Activated naive CD8-positive, alpha-beta T cell treated with anti-CD3 and anti-CD28 coated beads for 36 hours (primary cell): Measurements from ENCODE around the gene SVEP1. TPM values are rescaled to one million over a fixed set of nuclear protein-coding genes. Genes with fewer than 3 reads are reported as not detected.
"Not testable (repeated sequence)": the region's sequence is repeated elsewhere in the genome, so short reads cannot be mapped to it uniquely, and the experiment has no call there.

ENCODE experiments used
- DNase-seq: peaks from one replicate; pipeline ENCODE4 v3.0.0; 2021
- H3K27ac Mint-ChIP-seq: one replicate; pipeline ENCODE4 v1.8.0; 2022; ENCODE audit warnings: mild to moderate bottlenecking, moderate library complexity, mixed read lengths
- H3K27me3 Mint-ChIP-seq: one replicate; pipeline ENCODE4 v1.8.0; 2022; ENCODE audit warnings: mild to moderate bottlenecking, mixed read lengths
- H3K36me3 Mint-ChIP-seq: one replicate; pipeline ENCODE4 v1.8.0; 2021; ENCODE audit warnings: mild to moderate bottlenecking, mixed read lengths
- H3K4me1 Mint-ChIP-seq: one replicate; pipeline ENCODE4 v1.8.0; 2021; ENCODE audit warnings: mixed read lengths
- H3K4me3 Mint-ChIP-seq: one replicate; pipeline ENCODE4 v1.8.0; 2022; ENCODE audit warnings: mild to moderate bottlenecking, moderate library complexity, mixed read lengths
- H3K9me3 Mint-ChIP-seq: one replicate; pipeline ENCODE4 v1.8.0; 2022; ENCODE audit warnings: mixed read lengths
- total RNA-seq, 2 experiments: library from RNA; stranded (reverse); gene quantifications; one replicate each; pipeline ENCODE4 v1.2.3, GENCODE V29; 2021

Gene SVEP1
- total RNA-seq, 2 experiments from 2014 or later, result not detected

DNA sequence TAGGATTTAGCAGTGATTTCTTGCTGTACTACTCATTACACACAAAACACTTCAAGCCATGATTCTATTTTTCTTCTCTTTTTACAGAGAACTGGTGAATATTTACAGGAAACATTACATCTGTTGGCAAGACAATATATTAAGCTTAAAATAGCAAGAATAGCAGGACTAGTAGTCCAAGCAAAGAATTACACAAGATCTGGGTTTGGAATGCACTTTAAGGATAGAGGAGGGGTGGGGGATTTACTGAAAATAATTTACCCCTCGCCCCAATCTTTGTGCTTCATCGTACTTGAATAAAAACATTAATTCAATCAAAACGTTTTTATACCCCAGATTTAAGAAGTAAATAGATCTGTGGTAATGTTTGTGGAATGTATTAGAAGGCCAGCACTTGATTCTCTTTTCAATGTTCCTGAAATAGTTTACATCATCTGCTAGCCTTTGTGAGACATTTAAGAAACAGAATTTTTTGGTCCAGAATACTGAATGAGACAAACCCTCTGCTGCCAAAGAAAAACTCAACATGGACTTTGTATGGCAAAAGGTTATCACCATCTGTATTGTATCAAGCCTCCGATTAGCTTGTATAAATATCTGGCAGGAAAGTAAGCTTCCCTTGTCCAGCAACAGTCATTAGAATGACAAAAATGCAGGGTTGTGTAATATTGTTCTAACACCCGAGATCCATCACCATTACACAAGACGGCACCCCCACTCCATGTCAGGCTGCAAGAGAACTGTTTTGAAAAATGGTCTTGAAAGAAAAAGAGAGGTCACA lies 23.8 kb downstream of the SVEP1 start:
- DNase-seq, result no peak
- Mint-ChIP-seq H3K36me3 (no peaks in the 10 kb centered on the region), H3K4me1 (no peaks in the 10 kb centered on the region), H3K27ac (no peak overlapping the region), H3K4me3 (no peak overlapping the region), H3K9me3 (peaks cover 2% of the 10 kb centered on the region), H3K27me3 (peaks cover 3% of the 10 kb centered on the region)

DNA sequence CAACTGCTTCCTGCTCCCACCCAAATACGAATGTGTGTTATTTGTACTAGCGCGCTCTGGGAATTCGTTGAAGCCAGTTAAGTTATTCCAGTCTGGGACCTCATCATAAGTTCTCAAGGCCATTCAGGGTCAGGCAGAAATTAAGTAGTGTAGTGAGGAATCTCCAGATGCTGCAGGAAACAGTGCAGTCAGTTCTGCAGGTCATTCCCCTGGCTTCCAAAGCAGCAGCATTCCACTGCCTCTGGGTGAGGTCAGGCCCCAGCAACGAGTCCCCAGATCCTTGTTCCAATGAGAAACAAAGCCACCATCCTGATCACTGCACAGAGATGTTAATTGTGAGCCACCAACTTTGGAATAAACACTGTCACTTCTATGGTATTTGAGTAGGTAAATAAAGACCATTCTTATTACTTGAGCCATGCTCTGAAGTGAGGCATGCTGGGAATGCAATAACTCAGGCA lies 33.1 kb downstream of the SVEP1 start:
- Mint-ChIP-seq H3K27ac (no peak overlapping the region), H3K9me3 (no peaks in the 10 kb centered on the region), H3K27me3 (no peaks in the 10 kb centered on the region), H3K4me1 (no peaks in the 10 kb centered on the region), H3K4me3 (no peak overlapping the region), H3K36me3 (no peaks in the 10 kb centered on the region)
- no peak for DNase-seq

DNA sequence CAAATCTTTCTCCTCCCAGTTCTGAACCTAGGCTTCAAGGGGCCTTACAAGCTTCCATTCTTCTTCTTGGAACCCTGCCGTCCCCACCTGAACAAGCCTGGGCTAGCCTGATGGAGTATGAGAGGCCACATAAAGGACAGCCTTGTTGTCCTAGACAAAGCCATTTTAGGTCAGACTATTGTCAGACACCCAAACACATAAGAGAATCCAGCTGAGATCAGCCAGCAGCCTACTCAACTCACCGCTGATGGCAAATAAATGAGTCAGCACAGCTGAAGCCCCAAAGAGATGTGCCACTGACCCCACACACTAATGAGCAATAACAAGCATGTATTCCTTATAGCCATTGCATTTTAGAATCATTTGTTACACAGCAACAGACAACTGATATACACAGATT lies 33.8 kb downstream of the SVEP1 start:
- no peaks in the 10 kb centered on the region for H3K4me1 Mint-ChIP-seq
- no peak for DNase-seq

DNA sequence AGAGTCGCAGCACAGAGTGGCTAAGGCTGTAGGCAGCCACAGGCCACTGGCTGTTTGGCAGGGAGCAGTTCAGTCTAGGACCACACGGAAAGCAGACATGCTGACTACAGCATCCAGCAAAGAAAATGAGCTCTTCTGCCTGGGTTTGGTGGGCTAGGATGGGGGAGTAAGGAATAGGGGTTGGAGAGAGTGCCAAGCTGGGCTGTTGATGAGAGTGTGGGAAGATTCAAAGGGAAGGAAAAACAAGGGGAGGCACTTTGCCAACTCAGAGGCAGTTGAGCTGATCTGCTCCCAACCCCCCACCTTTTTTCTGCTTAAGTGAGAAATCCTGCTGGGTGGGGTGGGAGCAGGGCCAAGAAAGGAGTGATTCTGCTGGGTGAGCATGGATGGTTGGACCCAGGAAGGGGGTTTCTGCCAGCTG lies 35.9 kb downstream of the SVEP1 start:
- H3K36me3 Mint-ChIP-seq, result no peaks in the 10 kb centered on the region
- no peaks in the 10 kb centered on the region for H3K27me3 Mint-ChIP-seq

More for the DNA sequence above, 33.8 kb downstream of the SVEP1 start:
- Mint-ChIP-seq H3K4me3 (no peak overlapping the region), H3K9me3 (no peaks in the 10 kb centered on the region), H3K27me3 (no peaks in the 10 kb centered on the region), H3K36me3 (no peaks in the 10 kb centered on the region), H3K27ac (no peak overlapping the region)

GRCh38 chr9:110541950-110542349 lies 37.6 kb downstream of the SVEP1 start:
- DNase-seq, result no peak
- H3K4me3 Mint-ChIP-seq, result no peak overlapping the region
- no peaks in the 10 kb centered on the region for H3K27me3 Mint-ChIP-seq
- no peaks in the 10 kb centered on the region for H3K4me1 Mint-ChIP-seq
- no peaks in the 10 kb centered on the region for H3K9me3 Mint-ChIP-seq
- H3K27ac Mint-ChIP-seq, result no peak overlapping the region
- no peaks in the 10 kb centered on the region for H3K36me3 Mint-ChIP-seq

More for the DNA sequence above, 35.9 kb downstream of the SVEP1 start:
- Mint-ChIP-seq H3K27ac (no peak overlapping the region), H3K4me1 (no peaks in the 10 kb centered on the region), H3K9me3 (no peaks in the 10 kb centered on the region), H3K4me3 (no peak overlapping the region)
- no peak for DNase-seq

- Mint-ChIP-seq H3K4me3 (no peak overlapping the region), H3K36me3 (no peaks in the 10 kb centered on the region), H3K27me3 (peaks cover 5% of the 10 kb centered on the region), H3K9me3 (no peaks in the 10 kb centered on the region), H3K27ac (no peak overlapping the region), H3K4me1 (no peaks in the 10 kb centered on the region)
- DNase-seq, result no peak
Measured at GRCh38 chr9:110538647-110539041, 40.9 kb downstream of the SVEP1 start.

GRCh38 chr9:110537841-110538646 lies 41.5 kb downstream of the SVEP1 start:
- no peaks in the 10 kb centered on the region for H3K9me3 Mint-ChIP-seq
- DNase-seq, result no peak
- H3K27ac Mint-ChIP-seq, result no peak overlapping the region
- H3K27me3 Mint-ChIP-seq, result peaks cover 5% of the 10 kb centered on the region
- H3K4me1 Mint-ChIP-seq, result no peaks in the 10 kb centered on the region
- H3K36me3 Mint-ChIP-seq, result no peaks in the 10 kb centered on the region
- no peak overlapping the region for H3K4me3 Mint-ChIP-seq

DNA sequence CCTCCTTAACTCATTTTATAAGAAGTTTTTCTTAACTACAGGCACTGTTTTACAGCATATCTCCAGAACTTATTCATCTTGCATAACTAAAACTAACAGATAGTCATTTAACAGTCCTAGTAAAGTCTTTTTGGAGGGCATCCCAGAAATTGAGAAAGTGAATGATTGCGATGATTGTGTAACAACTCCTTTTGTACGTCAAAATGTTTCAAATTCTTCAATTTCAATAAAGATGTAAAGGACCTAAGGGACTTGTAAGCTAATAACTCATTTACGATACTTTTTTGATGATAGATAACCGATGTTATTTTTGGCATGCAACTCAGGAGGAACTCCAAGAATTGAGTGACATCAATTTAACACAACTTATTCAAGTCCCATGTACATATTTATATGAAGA lies 42.7 kb downstream of the SVEP1 start:
- H3K27me3 Mint-ChIP-seq, result peaks cover 5% of the 10 kb centered on the region
- no peaks in the 10 kb centered on the region for H3K9me3 Mint-ChIP-seq
- no peak overlapping the region for H3K4me3 Mint-ChIP-seq
- no peaks in the 10 kb centered on the region for H3K36me3 Mint-ChIP-seq
- DNase-seq, result no peak
- no peaks in the 10 kb centered on the region for H3K4me1 Mint-ChIP-seq
- H3K27ac Mint-ChIP-seq, result no peak overlapping the region

GRCh38 chr9:110534162-110534561 lies 45.4 kb downstream of the SVEP1 start:
- not testable (repeated sequence) for H3K4me1 Mint-ChIP-seq, H3K4me3 Mint-ChIP-seq, H3K9me3 Mint-ChIP-seq, DNase-seq, H3K27me3 Mint-ChIP-seq, H3K27ac Mint-ChIP-seq, H3K36me3 Mint-ChIP-seq

GRCh38 chr9:110532908-110533665 lies 46.5 kb downstream of the SVEP1 start:
- Mint-ChIP-seq H3K4me1 (no peaks in the 10 kb centered on the region), H3K9me3 (peaks cover 9% of the 10 kb centered on the region), H3K27ac (no peak overlapping the region), H3K27me3 (peaks cover 5% of the 10 kb centered on the region), H3K4me3 (no peak overlapping the region), H3K36me3 (no peaks in the 10 kb centered on the region)
- no peak for DNase-seq

GRCh38 chr9:110531776-110532175 lies 47.8 kb downstream of the SVEP1 start:
- peaks cover 9% of the 10 kb centered on the region for H3K9me3 Mint-ChIP-seq
- no peak for DNase-seq
- H3K36me3 Mint-ChIP-seq, result no peaks in the 10 kb centered on the region
- H3K27me3 Mint-ChIP-seq, result peaks cover 5% of the 10 kb centered on the region
- H3K4me1 Mint-ChIP-seq, result no peaks in the 10 kb centered on the region
- H3K4me3 Mint-ChIP-seq, result no peak overlapping the region
- no peak overlapping the region for H3K27ac Mint-ChIP-seq

GRCh38 chr9:110531241-110531640 lies 48.3 kb downstream of the SVEP1 start:
- H3K4me1 Mint-ChIP-seq, H3K27me3 Mint-ChIP-seq, H3K4me3 Mint-ChIP-seq, H3K27ac Mint-ChIP-seq, H3K9me3 Mint-ChIP-seq, H3K36me3 Mint-ChIP-seq, DNase-seq: not testable (repeated sequence)

DNA sequence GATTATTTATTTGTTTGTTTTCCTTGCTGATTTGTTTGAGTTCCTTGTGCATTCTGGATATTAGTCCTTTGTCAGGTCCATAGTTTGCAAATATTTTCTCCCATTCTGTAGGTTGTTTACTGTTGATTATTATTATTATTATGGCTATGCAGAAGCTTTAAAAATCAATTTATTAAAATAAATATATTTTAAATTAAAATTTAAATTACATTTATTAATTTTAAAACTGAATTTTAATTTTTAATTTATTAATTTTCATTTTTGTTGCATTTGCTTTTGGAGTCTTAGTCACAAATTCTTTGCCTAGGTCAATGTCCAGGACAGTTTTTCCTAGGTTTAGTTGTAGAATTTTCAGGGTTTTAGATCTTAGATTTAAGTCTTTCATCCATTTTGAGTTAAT lies 50.9 kb downstream of the SVEP1 start:
- Mint-ChIP-seq H3K36me3 (no peaks in the 10 kb centered on the region), H3K4me1 (no peaks in the 10 kb centered on the region), H3K9me3 (peaks cover 9% of the 10 kb centered on the region), H3K27me3 (no peaks in the 10 kb centered on the region), H3K4me3 (no peak overlapping the region), H3K27ac (no peak overlapping the region)
- DNase-seq, result no peak

DNA sequence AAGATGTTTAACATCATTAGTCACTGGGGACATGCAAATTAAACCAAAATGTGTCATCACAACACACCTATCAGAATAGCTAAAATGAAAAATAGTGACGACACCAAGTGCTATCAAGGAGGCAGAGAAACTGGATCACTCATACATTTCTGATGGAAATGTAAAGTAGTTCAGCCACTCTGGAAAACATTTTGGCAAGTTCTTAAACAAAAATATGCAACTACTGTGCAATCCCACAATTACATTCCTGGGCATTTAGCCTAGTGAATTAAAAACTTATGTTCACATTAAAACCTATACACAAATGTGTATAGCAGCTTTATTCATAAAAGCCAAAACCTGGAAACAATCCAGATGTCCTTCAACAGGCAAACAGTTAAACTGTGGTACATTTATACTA lies 53.1 kb downstream of the SVEP1 start:
- H3K27me3 Mint-ChIP-seq, result no peaks in the 10 kb centered on the region
- H3K36me3 Mint-ChIP-seq, result no peaks in the 10 kb centered on the region
- H3K27ac Mint-ChIP-seq, result no peak overlapping the region
- no peak overlapping the region for H3K4me3 Mint-ChIP-seq
- H3K9me3 Mint-ChIP-seq, result peaks cover 9% of the 10 kb centered on the region
- no peaks in the 10 kb centered on the region for H3K4me1 Mint-ChIP-seq
- DNase-seq, result no peak

- H3K4me3 Mint-ChIP-seq, result no peak overlapping the region
- H3K27me3 Mint-ChIP-seq, result no peaks in the 10 kb centered on the region
- no peak overlapping the region for H3K27ac Mint-ChIP-seq
- no peaks in the 10 kb centered on the region for H3K4me1 Mint-ChIP-seq
- DNase-seq, result no peak
- peaks cover 2% of the 10 kb centered on the region for H3K9me3 Mint-ChIP-seq
- H3K36me3 Mint-ChIP-seq, result no peaks in the 10 kb centered on the region
Measured at GRCh38 chr9:110521206-110521605, 58.3 kb downstream of the SVEP1 start.
